Measurements from ENCODE around the gene SLC5A1. TPM values are rescaled to one million over a fixed set of nuclear protein-coding genes. Genes with fewer than 3 reads are reported as not detected.

SLC5A1 gene
- total and polyA plus RNA-seq, 9 of the 15 experiments (the other 6 are each of a cell fraction or from before 2014, with no cell fraction given): not detected

GRCh38 chr22:32050678-32051515 is 7.8 kb downstream of the SLC5A1 start (continued):
- TF ChIP-seq BRD9 (IDR thresholded peaks at IDR 0.05; ENCODE audit: low read depth, partially characterized antibody): no peak
- TF ChIP-seq AFF4 (CRISPR knock-in tag; IDR thresholded peaks at IDR 0.05): no peak
- TF ChIP-seq KAT7 (CRISPR knock-in tag; IDR thresholded peaks at IDR 0.05; ENCODE audit: borderline replicate concordance): no peak
- no peak for TF ChIP-seq GATA2 (CRISPR knock-in tag; IDR thresholded peaks at IDR 0.05)
- TF ChIP-seq IRF9 (tag; IDR thresholded peaks at IDR 0.05): no peak
- peak; percentile 58; the same call in 1 of the 2 replicates for TF ChIP-seq ZNF316 (IDR thresholded peaks at IDR 0.05)
- TF ChIP-seq ZNF644 (tag; IDR thresholded peaks at IDR 0.05; ENCODE audit: low read depth): no peak
- TF ChIP-seq TBP (optimal IDR thresholded peaks at IDR 0.05; ENCODE audit: low read depth, low read length): no peak
- TF ChIP-seq, protein P1, sequence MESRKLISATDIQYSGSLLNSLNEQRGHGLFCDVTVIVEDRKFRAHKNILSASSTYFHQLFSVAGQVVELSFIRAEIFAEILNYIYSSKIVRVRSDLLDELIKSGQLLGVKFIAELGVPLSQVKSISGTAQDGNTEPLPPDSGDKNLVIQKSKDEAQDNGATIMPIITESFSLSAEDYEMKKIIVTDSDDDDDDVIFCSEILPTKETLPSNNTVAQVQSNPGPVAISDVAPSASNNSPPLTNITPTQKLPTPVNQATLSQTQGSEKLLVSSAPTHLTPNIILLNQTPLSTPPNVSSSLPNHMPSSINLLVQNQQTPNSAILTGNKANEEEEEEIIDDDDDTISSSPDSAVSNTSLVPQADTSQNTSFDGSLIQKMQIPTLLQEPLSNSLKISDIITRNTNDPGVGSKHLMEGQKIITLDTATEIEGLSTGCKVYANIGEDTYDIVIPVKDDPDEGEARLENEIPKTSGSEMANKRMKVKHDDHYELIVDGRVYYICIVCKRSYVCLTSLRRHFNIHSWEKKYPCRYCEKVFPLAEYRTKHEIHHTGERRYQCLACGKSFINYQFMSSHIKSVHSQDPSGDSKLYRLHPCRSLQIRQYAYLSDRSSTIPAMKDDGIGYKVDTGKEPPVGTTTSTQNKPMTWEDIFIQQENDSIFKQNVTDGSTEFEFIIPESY (CRISPR knock-in tag; IDR thresholded peaks at IDR 0.05): no peak
- TF ChIP-seq NFE2L1 (tag; IDR thresholded peaks at IDR 0.05; ENCODE audit: borderline replicate concordance, low read depth): no peak
- TF ChIP-seq ZNF699 (CRISPR knock-in tag; IDR thresholded peaks at IDR 0.05; ENCODE audit: insufficient replicate concordance): no peak
- no peak for TF ChIP-seq ELF4 (CRISPR knock-in tag; IDR thresholded peaks at IDR 0.05)
- TF ChIP-seq BRCA1 (IDR thresholded peaks at IDR 0.05): no peak
- TF ChIP-seq BRCA1 (CRISPR knock-in tag; IDR thresholded peaks at IDR 0.05): no peak
- TF ChIP-seq, protein P2, sequence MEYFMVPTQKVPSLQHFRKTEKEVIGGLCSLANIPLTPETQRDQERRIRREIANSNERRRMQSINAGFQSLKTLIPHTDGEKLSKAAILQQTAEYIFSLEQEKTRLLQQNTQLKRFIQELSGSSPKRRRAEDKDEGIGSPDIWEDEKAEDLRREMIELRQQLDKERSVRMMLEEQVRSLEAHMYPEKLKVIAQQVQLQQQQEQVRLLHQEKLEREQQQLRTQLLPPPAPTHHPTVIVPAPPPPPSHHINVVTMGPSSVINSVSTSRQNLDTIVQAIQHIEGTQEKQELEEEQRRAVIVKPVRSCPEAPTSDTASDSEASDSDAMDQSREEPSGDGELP (CRISPR knock-in tag; IDR thresholded peaks at IDR 0.05; ENCODE audit: borderline replicate concordance): peak; percentile 42; the same call in 1 of the 2 replicates
- TF ChIP-seq NCOA1 (IDR thresholded peaks at IDR 0.05; ENCODE audit: low read depth): no peak
- TF ChIP-seq HNRNPL (IDR thresholded peaks at IDR 0.05; ENCODE audit: low read depth, low read length): no peak
- TF ChIP-seq, protein P3, sequence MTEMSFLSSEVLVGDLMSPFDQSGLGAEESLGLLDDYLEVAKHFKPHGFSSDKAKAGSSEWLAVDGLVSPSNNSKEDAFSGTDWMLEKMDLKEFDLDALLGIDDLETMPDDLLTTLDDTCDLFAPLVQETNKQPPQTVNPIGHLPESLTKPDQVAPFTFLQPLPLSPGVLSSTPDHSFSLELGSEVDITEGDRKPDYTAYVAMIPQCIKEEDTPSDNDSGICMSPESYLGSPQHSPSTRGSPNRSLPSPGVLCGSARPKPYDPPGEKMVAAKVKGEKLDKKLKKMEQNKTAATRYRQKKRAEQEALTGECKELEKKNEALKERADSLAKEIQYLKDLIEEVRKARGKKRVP (CRISPR knock-in tag; IDR thresholded peaks at IDR 0.05): 0 out of 2 replicates have a peak, but pooled peaks have one; percentile 23

All from K562 (cell line).